ENCODE measurements around the gene PMEPA1.

PMEPA1 gene

GRCh38 chr20:57680934-57681914 lies 28.6 kb downstream of the PMEPA1 start:
- in situ Hi-C loops (cut with MboI; ENCODE audit: low sequenced_read_pairs): no loop called here

GRCh38 chr20:57680131-57680716 lies 29.6 kb downstream of the PMEPA1 start:
- in situ Hi-C loops (cut with MboI; ENCODE audit: low sequenced_read_pairs): no loop called here

DNA sequence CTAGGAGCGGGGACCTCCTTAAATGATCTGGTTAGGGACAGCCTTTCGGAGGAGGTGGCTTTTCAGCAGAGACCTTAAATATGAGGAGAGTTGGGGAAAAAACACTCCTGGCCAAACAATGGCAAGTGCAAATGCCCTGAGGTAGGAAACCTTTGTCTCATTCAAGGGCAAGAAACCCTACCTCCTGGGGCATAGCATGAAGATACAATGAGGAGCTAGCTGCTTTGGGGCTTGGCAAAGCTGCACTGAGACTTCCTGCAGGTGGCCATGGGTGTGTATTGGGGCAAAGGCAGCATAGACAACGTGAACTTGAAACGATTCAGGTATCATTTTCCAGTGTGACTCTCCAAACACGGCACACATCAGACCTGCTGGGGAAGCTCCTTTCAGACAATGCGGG lies 30.7 kb downstream of the PMEPA1 start:
- in situ Hi-C loops (cut with MboI; ENCODE audit: low sequenced_read_pairs): no loop called here

DNA sequence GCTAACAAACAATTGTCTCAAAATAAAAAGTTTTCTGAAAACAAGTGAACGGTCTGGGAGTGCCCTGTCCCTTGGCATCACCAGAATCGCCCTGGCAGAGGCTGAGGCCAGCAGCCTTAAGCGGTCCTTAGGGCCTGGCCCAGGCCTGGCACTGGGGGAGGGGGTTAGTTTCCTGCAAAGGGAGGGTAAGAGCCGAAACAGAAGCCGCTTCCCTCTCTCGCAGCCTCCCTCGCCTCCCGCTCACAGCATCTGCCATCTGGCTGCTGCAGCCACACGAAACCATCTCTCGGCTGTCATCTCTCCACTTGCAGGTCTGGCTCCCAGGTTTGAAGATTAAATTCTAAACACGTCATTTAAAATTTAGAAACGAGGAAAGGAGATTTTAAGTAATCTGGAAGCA lies 31.5 kb downstream of the PMEPA1 start:
- in situ Hi-C loops (cut with MboI; ENCODE audit: low sequenced_read_pairs): no loop called here

- in situ Hi-C loops (cut with MboI; ENCODE audit: low sequenced_read_pairs): no loop called here
These were observed 32.2 kb downstream of the PMEPA1 start for GRCh38 chr20:57677584-57677982.

GRCh38 chr20:57676589-57677583 lies 32.9 kb downstream of the PMEPA1 start:
- in situ Hi-C loops (cut with MboI; ENCODE audit: low sequenced_read_pairs): no loop called here

- in situ Hi-C loops (cut with MboI; ENCODE audit: low sequenced_read_pairs): no loop called here
These were observed 34.0 kb downstream of the PMEPA1 start for GRCh38 chr20:57675773-57676172.

DNA sequence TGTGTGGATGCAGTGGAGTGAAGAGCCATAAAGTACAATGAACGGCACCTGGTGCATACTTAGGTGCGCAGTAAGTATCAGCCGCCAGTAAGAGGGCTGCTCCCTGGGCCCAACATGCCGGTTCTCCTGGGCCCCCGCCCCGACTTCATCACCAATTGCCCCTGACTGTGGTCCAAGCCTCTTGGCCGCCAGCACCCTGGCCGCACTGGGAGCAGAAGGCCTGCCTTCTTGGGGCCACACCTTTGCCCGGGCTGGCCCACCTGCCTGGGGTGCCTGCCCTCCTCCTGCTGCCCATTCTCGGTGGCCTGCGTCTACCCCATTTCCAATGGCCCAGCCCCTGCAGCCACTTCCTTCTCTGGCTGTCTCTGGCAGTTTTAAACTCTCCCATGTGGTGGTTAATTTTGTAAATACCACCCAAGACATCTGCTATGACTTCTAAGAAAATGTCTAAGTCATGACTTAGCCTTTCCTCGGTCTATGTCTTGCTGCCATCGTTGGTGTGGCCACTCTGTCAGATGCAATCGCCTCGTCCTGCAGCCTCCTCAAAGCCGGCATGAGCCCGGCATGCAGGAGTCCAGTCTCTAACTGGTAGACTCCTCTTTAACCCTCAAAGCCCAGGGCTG lies 36.8 kb downstream of the PMEPA1 start:
- in situ Hi-C loops (cut with MboI; ENCODE audit: low sequenced_read_pairs): no loop called here

GRCh38 chr20:57672164-57672563 lies 37.7 kb downstream of the PMEPA1 start:
- in situ Hi-C loops (cut with MboI; ENCODE audit: low sequenced_read_pairs): no loop called here

DNA sequence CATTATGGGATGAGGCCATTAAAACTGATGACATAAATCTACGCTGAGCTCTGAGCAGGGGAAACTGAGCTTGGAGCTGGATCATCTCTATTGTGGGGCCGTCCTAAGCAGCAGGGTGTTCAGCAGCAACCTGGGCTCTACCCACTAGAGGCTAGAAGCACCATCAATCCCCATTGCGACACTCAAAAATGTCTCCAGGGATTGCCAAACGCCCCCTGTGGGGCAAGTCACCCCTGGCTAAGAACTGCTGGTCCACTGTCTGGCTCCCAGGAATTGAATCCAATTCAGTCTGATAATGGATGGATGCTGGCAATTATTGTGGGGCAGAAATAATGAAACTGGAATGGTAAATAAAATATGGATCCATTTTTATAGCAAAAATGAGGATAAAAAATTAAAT lies 38.2 kb downstream of the PMEPA1 start:
- in situ Hi-C loops (cut with MboI; ENCODE audit: low sequenced_read_pairs): no loop called here

GRCh38 chr20:57671072-57671391 lies 38.8 kb downstream of the PMEPA1 start:
- in situ Hi-C loops (cut with MboI; ENCODE audit: low sequenced_read_pairs): no loop called here

GRCh38 chr20:57670288-57671071 lies 39.3 kb downstream of the PMEPA1 start:
- in situ Hi-C loops (cut with MboI; ENCODE audit: low sequenced_read_pairs): no loop called here

DNA sequence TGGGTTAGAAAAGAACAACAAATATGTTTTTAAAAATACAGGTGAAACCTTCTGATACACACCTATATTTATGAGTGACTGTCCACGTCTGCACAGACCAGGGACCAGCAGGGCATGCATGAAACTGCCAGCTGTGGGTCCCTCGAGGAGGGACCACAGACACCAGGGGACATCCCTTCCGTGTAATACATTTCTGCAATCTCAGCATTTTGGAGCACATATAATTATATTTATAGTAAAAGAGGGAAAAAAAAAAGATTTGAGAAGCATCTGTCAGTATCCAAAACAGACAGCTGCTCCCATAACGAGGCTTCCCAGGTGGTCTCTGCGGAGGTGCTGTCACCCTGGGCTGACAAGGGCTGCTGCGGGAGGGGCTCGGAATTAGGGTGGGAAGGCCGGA lies 40.2 kb downstream of the PMEPA1 start:
- in situ Hi-C loops (cut with MboI; ENCODE audit: low sequenced_read_pairs): no loop called here

DNA sequence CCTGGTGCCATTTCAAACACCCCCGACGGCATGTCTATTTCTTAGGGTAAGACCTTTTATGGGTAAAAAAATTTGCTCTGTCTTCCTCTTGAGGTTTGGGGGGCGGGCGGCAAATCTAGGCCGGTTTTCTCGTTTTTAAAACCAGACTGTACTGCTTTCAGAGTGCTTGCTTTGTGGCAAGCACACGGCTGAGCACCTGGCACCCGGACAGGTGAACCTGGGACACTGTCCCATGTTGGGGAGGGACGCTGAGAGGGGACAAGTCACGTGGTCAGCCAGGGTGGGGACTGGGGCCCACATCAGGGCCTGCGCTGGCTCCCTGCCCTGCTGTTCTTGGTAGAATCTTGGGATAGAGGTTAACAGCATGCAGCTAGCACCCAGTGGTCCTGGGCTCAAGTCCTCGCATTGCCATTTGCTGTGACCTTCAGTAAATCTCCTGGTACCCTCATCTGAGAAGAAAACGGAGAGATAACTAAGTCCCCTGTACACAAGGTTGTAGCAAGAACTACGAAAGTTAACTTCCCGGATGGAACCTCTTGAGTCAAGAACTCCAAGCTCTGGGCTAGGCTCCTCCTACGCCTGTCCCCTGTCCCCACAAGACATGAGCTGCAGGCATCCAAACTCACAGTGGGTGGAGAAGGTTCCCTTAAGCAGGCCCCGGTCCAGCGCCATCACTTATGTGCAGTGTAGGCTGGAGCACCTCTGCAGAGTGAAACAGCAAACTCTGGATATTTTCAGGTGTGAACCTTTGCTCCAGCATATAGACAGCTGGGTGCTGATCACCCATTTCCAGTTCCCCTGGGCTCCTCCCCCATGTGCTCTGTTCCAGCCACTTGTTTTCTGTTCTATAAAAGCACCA lies 41.7 kb downstream of the PMEPA1 start:
- in situ Hi-C loops (cut with MboI; ENCODE audit: low sequenced_read_pairs): no loop called here

DNA sequence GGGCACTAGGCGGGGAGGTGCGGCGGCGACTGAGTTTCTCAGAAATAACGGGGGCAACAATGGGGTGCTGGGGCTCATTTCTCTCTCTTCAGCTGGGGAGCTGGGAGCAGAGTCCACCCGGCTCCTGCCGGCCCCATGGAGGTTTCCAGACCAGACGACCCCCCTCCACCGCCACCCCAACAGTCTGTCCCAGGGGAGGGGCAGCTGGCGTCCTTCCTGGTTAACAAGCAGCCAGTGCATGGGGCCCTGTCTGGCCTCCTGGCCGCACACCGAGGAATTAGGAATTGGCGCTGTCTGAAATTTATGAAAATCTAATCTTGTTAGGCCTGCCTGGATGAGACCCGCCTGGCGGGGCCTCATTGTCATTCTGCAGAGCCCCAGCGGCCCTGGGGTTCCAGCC lies 42.4 kb downstream of the PMEPA1 start:
- in situ Hi-C loops (cut with MboI; ENCODE audit: low sequenced_read_pairs): no loop called here

DNA sequence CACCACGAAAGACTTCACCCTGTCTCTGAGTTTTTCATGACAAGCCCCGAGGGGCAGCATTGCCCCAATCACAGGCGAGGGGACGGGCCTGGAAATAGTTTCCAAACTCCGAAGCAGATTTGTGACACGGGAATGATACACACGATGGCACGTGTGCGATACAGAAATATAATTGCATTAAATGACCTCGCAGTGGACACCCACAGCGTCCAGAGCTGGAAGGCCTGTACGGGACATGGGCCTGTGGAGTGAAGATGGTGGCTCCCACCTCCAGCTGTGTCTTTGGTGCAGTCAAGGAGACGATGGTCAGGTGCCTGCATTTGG lies 43.0 kb downstream of the PMEPA1 start:
- in situ Hi-C loops (cut with MboI; ENCODE audit: low sequenced_read_pairs): no loop called here

- in situ Hi-C loops (cut with MboI; ENCODE audit: low sequenced_read_pairs): no loop called here
These were observed 43.5 kb downstream of the PMEPA1 start for GRCh38 chr20:57666106-57666833.

DNA sequence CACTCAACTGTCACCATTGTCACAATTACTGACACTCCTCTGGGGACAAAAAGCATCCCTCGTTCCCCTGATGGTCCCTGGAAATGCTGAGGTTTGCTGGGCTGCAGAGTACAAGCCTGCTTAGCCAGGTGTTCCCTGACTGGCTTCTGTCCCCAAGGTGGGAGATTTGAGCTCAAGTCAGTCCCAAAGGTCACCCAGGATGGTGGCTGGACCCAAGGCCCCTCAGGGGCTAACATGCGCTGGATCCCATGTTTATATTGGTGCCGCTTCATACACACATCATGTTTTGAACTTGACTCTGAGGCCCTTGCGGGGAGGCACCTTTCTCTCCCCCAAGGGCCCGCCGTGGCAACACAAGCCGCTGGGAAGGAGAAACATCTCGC lies 44.2 kb downstream of the PMEPA1 start:
- in situ Hi-C loops (cut with MboI; ENCODE audit: low sequenced_read_pairs): no loop called here

All from HL-60/S4 treated with retinoic acid at 250 ng/mL for 4 days and 3 days (cell line).